A673 (cell line): ENCODE measurements around the gene PTCHD4.

ENCODE experiments used
- CTCF ChIP-seq: fragments of 300-800, 200-600 bp; sonication (generic); conservative IDR thresholded peaks from 2 replicates; pipeline ENCODE4 v1.5.1; 2017; ENCODE audit warnings: low read depth, mild to moderate bottlenecking, antibody characterized with exemption, low read length, moderate library complexity, mixed read lengths
- EZH2 ChIP-seq: fragments of 200-600 bp; sonication (generic); IDR thresholded peaks from 2 replicates; pipeline ENCODE4 v1.6.1; 2017; ENCODE audit warnings: borderline replicate concordance, low read depth, mild to moderate bottlenecking, mixed read lengths, antibody characterized with exemption, low read length; ENCODE audit not compliant: poor library complexity, severe bottlenecking

DNA sequence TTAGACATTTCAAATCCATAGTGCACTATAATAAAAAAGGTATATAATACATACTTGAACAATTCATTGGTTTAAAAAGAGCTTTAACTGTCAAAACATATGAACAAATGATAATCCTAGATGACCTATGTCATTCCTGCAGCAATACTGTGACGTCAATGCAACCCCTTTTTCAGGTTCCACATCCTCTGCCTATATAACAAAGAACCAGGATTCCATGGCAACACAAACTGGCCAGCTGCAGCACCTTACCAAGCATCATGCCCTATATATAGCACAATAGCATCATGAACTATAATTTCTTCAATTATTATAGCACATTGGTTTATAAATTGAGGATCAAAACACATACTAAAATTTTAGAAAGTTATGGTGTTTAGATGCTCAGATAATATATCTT lies 578 bp upstream of the PTCHD4 start:
- TF ChIP-seq CTCF (no peak), EZH2 (no peak)
